Ramos (cell line): ENCODE measurements around the gene NPTXR.
"Not testable (repeated sequence)": the region's sequence is repeated elsewhere in the genome, so short reads cannot be mapped to it uniquely, and the experiment has no call there.

Experiments used
- in situ Hi-C: fragments of 300-500 bp; cut with MboI; formaldehyde crosslinking; loops from one replicate; pipeline ENCODE4 v1.14.3; 2022; ENCODE audit warnings: low sequenced_read_pairs; ENCODE audit not compliant: unreplicated experiment

NPTXR gene

GRCh38 chr22:38858492-38858891 is 14.7 kb upstream of the NPTXR start:
- in situ Hi-C loops, result no loop called here

GRCh38 chr22:38854476-38854875 is 10.6 kb upstream of the NPTXR start:
- in situ Hi-C loops, result not testable (repeated sequence)

- in situ Hi-C loops, result not testable (repeated sequence)
These were observed 10.1 kb upstream of the NPTXR start for GRCh38 chr22:38853883-38854282.

- in situ Hi-C loops, result no loop called here
These were observed 9.4 kb upstream of the NPTXR start for GRCh38 chr22:38853196-38853651.

- in situ Hi-C loops, result no loop called here
These were observed 8.7 kb upstream of the NPTXR start for GRCh38 chr22:38852522-38852921.

- in situ Hi-C loops, result no loop called here
These were observed 7.4 kb upstream of the NPTXR start for GRCh38 chr22:38850941-38851849.

GRCh38 chr22:38850399-38850798 is 6.6 kb upstream of the NPTXR start:
- in situ Hi-C loops, result no loop called here

- in situ Hi-C loops, result no loop called here
These were observed 6.0 kb upstream of the NPTXR start for GRCh38 chr22:38849811-38850210.

GRCh38 chr22:38846412-38846811 is 2.6 kb upstream of the NPTXR start:
- in situ Hi-C loops, result no loop called here

GRCh38 chr22:38845004-38845740 is 1.3 kb upstream of the NPTXR start:
- in situ Hi-C loops, result no loop called here

- in situ Hi-C loops, result no loop called here
These were observed 631 bp upstream of the NPTXR start for GRCh38 chr22:38844315-38845003.

GRCh38 chr22:38843201-38843656 is 599 bp downstream of the NPTXR start:
- in situ Hi-C loops, result no loop called here

GRCh38 chr22:38842512-38843200 is 1.2 kb downstream of the NPTXR start:
- in situ Hi-C loops, result no loop called here

GRCh38 chr22:38841635-38842034 is 2.2 kb downstream of the NPTXR start:
- in situ Hi-C loops, result no loop called here

GRCh38 chr22:38841211-38841610 is 2.6 kb downstream of the NPTXR start:
- in situ Hi-C loops, result no loop called here

GRCh38 chr22:38840129-38840528 is 3.7 kb downstream of the NPTXR start:
- in situ Hi-C loops, result no loop called here

- in situ Hi-C loops, result no loop called here
These were observed 4.1 kb downstream of the NPTXR start for GRCh38 chr22:38839686-38840085.

GRCh38 chr22:38837414-38837928 is 6.4 kb downstream of the NPTXR start:
- in situ Hi-C loops, result no loop called here

- in situ Hi-C loops, result no loop called here
These were observed 7.9 kb downstream of the NPTXR start for GRCh38 chr22:38835888-38836301.

GRCh38 chr22:38834991-38835390 is 8.8 kb downstream of the NPTXR start:
- in situ Hi-C loops, result loop anchor here (5.0 kb wide), 1 partner anchor 48 kb away; no protein-coding TSS in a partner anchor
